Right atrium auricular region (tissue), 2 donors: ENCODE measurements around the gene NTSR1. TPM values are rescaled to one million over a fixed set of nuclear protein-coding genes. Genes with fewer than 3 reads are reported as not detected.

ENCODE experiments used
- DNase-seq: peaks from one replicate; pipeline ENCODE4 v3.0.0-alpha.2; 2019; ENCODE audit warnings: low spot score
- H3K27ac ChIP-seq, 2 donors: fragments of 200-600 bp; sonication (generic); 1 replicate in 1 of 2; 2 replicates in 1 of 2; pipeline ENCODE4 v1.5.1; 2016 to 2019
- H3K27me3 ChIP-seq, 2 donors: fragments of 200-600 bp; sonication (generic); one replicate each; pipeline versions ENCODE4 v1.5.1 to v1.6.0; 2017 to 2019
- H3K36me3 ChIP-seq: fragments of 200-600 bp; sonication (generic); one replicate; pipeline ENCODE4 v1.5.1; 2016
- H3K4me1 ChIP-seq, 2 donors: fragments of 200-600 bp; sonication (generic); one replicate each; pipeline versions ENCODE4 v1.5.1 to v1.6.0; 2017 to 2019
- H3K4me3 ChIP-seq, 2 donors: fragments of 200-600 bp; sonication (generic); 1 replicate in 1 of 2; 2 replicates in 1 of 2; pipeline ENCODE4 v1.5.1; 2017 to 2019; ENCODE audit warnings: mild to moderate bottlenecking in 1 of 2, moderate library complexity in 1 of 2
- H3K9me3 ChIP-seq, 2 donors: fragments of 200-600 bp; sonication (generic); one replicate each; pipeline ENCODE4 v1.5.1; 2019
- total RNA-seq, 2 donors: library from RNA; depleted of rRNA; stranded (reverse); fragments of >200 nt; gene quantifications; one replicate each; pipeline ENCODE4 v1.1.0, GENCODE V29; 2016
- TF ChIP-seq, protein P1 (sequence below), 2 donors: fragments of 200-600 bp; sonication (generic); IDR thresholded peaks; one replicate each; pipeline ENCODE4 v1.5.1; 2019; ENCODE audit warnings: antibody characterized with exemption in 2 of 2

Gene NTSR1
- total RNA-seq, 2 donors from 2014 or later = 0.43 TPM; not detected in 1

DNA sequence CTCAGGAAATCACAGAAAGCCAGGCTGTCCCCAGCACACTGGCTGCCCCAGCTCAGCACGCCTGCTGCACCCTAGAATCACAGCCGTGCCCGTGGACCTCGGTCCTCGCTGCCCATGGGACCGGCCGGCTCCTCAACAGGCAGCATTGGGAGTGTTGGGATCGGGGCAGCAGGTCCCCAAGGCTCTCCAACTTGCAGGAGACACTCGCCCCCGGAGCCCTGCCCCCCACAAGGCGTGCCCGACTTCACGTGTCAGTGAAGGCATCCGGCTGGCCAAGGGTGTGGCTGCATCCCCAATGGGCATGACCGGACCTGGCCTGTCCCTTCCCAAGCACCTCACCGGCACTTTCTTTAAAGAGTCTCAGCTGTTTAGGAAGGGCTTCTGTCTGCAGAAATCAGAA is 3.0 kb upstream of the NTSR1 start:
- Histone ChIP-seq H3K36me3 (no peaks in the 10 kb centered on the region), H3K27ac (no peak overlapping the region), H3K27me3 (peaks cover 5 to 27% of the 10 kb centered on the region in 2 donors), H3K4me3 (no peak overlapping the region), H3K4me1 (peaks cover 0 to 16% of the 10 kb centered on the region in 2 donors), H3K9me3 (no peaks in the 10 kb centered on the region)
- no peak for DNase-seq
- TF ChIP-seq, protein P1, sequence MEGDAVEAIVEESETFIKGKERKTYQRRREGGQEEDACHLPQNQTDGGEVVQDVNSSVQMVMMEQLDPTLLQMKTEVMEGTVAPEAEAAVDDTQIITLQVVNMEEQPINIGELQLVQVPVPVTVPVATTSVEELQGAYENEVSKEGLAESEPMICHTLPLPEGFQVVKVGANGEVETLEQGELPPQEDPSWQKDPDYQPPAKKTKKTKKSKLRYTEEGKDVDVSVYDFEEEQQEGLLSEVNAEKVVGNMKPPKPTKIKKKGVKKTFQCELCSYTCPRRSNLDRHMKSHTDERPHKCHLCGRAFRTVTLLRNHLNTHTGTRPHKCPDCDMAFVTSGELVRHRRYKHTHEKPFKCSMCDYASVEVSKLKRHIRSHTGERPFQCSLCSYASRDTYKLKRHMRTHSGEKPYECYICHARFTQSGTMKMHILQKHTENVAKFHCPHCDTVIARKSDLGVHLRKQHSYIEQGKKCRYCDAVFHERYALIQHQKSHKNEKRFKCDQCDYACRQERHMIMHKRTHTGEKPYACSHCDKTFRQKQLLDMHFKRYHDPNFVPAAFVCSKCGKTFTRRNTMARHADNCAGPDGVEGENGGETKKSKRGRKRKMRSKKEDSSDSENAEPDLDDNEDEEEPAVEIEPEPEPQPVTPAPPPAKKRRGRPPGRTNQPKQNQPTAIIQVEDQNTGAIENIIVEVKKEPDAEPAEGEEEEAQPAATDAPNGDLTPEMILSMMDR (IDR thresholded peaks at IDR 0.05) = no peak

DNA sequence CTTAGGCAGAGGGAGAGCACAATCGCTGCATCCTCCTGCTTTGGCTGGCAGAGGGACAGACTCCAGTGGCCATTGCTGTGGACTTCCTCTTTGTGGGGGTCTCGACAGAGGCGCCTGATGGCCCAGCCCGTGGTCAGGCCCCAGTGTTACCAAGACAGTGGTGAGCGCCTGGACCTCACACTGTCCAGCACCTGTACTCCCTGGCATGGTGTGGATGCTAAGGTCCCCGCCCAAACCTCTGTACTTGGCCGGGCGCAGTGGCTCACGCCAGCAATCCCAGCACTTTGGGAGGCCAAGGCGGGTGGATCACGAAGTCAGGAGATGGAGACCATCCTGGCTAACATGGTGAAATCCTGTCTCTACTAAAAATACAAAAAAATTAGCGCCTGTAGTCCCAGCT is 2.3 kb upstream of the NTSR1 start:
- Histone ChIP-seq H3K9me3 (no peaks in the 10 kb centered on the region), H3K27me3 (peaks cover 5 to 34% of the 10 kb centered on the region in 2 donors), H3K4me3 (no peak overlapping the region), H3K4me1 (peaks cover 0 to 17% of the 10 kb centered on the region in 2 donors), H3K27ac (no peak overlapping the region), H3K36me3 (no peaks in the 10 kb centered on the region)
- TF ChIP-seq, protein P1 (IDR thresholded peaks at IDR 0.05) = no peak
- DNase-seq = no peak

DNA sequence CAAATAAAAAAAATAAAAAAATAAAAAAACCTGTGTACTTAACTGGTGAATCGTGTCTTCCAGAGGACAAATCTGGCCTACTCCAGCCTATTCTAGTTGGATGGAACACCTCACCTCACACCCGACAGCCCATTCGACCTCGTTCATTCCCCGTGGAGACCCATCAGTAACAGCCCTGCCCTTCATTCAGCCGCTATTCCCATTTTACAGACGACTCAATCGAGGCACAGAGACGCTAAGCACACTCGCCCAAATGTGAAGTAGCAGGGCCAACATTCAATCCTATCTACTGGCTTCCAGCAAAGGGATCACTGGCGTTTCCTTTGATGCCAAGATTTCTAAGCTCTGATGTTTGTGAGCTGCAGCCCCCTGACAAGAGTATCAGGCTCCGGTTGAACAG is 1.8 kb upstream of the NTSR1 start:
- Histone ChIP-seq H3K4me3 (no peak overlapping the region), H3K4me1 (peaks cover 0 to 21% of the 10 kb centered on the region in 2 donors), H3K9me3 (no peaks in the 10 kb centered on the region), H3K27ac (no peak overlapping the region), H3K36me3 (no peaks in the 10 kb centered on the region), H3K27me3 (peaks cover 5 to 34% of the 10 kb centered on the region in 2 donors)
- TF ChIP-seq, protein P1 (IDR thresholded peaks at IDR 0.05) = no peak
- DNase-seq = no peak

DNA sequence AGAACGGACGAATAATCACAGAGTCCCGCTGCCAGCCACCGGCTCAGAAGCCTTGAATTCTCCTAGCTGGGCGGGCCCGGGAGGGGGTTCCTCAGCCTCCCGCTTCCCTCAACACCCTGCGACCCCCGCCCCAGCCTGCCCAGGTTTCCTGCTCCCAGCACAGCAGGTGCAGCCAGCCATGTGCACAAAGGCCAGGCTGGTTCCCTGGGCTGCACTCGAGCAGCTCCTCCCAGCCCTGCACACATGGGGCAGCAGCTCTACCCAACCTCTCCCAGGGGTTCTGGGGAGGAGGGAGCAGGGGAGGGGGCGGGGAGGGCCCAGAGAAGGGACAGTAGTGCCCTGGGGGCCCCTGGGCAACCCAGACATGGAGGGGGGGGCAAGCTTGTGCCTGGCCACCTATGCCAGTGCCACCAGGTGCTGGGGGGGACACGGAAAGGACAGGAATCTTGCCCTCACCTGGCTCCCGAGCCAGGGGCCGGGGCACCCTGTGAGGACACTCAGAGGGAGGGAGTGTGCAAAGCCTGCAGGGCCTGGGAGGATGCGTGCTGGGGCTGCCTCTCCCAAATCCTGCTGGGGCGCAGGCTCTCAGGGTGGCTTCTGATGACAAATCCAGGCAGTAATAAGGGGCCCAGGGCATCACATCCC is 1.2 kb upstream of the NTSR1 start:
- Histone ChIP-seq H3K4me1 (peaks cover 0 to 22% of the 10 kb centered on the region in 2 donors), H3K27me3 (peaks cover 5 to 34% of the 10 kb centered on the region in 2 donors)
- DNase-seq = no peak

DNA sequence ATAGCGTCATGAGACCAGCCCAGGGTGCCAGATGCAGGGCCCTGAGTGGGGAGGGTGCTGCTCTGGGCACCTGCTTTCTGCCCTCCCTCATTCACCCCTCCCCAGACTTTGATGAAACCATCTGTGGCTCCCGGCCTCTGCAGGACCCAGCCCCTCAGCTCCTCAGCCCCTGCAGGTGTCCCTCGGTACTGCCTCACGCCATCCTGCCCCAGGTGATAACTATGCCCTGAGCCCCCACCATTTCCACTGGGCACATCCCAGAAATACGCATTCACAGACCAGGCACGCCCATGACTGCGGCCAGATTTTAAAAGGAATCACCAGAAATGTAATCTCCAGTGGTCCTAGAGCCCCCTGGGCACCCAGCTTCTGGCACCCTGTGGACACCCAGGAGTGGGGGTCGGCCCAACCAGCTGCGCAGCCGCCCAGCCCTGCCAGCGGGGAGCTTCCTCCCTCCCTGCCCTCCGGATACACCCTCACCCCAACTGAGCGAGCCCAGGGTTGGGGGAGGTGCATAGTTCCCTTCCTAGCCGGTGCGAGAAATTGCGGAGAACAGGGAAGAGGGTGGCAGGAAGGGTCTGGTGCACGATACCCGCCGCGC is 615 bp upstream of the NTSR1 start:
- Histone ChIP-seq H3K4me3 (no peak overlapping the region), H3K9me3 (no peaks in the 10 kb centered on the region), H3K27me3 (peaks cover 5 to 34% of the 10 kb centered on the region in 2 donors), H3K4me1 (peaks cover 0 to 28% of the 10 kb centered on the region in 2 donors), H3K36me3 (no peaks in the 10 kb centered on the region), H3K27ac (no peak overlapping the region)
- no peak for DNase-seq
- TF ChIP-seq, protein P1 (IDR thresholded peaks at IDR 0.05) = no peak

More for the DNA sequence above, 1.2 kb upstream of the NTSR1 start:
- Histone ChIP-seq H3K27ac (no peak overlapping the region), H3K4me3 (no peak overlapping the region), H3K36me3 (no peaks in the 10 kb centered on the region), H3K9me3 (no peaks in the 10 kb centered on the region)
- TF ChIP-seq, protein P1 (IDR thresholded peaks at IDR 0.05) = no peak
